ENCODE data around the gene CRISPLD2.

CRISPLD2 gene

DNA sequence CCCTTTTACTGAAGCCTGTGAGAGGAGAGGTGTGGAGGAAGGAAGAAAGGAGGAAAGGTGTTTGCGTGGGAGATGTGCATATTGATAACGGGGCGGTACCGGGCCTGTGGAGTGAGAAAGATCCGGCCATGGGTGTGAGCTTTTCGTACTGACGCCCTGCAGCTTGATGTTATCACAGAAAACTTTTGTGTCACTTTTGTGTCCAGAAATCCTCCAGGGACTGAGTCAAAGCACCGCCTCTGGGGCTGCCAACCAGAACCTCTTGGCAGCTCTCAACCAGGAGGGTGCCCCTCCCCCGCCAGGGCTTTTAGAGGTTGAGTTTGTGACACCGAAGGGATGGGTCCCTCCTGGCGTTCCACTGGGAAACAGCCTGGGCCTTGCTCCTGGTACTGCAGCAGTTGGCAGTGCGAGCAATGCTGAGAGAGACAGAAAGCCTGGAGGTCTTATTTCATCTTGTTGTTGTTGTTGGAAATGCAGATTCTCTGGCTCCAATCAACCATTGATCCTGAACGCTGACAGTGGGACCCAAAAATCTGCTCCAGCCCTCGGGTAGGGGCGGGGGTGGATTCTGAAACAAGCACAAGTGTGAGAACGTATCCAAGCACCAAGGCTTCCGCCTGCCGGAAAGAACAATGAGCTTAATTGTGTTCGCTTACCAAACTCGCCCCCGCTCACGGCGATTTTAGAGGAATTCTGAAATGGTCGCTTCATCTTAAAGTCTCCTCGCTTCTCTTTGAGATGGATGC, 65.0 kb downstream of the CRISPLD2 start:
- no peak for DNase-seq (ENCODE audit: low spot score)

DNA sequence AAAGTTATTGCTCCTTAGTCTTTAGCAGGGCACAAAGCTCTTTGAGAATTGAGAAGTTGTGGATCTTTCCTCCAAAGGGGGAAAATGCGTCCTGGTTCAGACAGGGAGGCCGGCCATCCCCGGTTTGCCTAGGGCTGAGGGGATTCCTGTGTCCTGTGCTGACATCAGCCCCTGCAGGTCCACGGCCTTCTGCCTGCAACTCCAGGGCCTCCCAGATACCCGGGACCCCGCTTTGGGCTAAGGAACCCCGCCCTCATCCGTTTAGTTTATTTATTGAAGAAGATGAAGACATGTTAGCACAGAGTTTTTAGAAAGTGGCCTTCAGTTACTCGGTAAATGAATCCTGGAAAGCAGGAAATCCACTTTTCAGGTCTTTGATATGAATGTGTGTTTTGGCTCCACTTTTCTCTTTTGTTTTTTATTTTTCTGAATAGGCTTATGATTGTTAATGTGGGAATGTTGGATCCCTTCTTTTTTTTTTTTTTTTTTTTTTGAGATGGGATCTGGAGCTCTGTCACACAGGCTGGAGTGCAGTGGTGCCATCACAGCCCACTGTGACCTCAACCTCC, 65.6 kb downstream of the CRISPLD2 start:
- DNase-seq (ENCODE audit: low spot score) = no peak

DNA sequence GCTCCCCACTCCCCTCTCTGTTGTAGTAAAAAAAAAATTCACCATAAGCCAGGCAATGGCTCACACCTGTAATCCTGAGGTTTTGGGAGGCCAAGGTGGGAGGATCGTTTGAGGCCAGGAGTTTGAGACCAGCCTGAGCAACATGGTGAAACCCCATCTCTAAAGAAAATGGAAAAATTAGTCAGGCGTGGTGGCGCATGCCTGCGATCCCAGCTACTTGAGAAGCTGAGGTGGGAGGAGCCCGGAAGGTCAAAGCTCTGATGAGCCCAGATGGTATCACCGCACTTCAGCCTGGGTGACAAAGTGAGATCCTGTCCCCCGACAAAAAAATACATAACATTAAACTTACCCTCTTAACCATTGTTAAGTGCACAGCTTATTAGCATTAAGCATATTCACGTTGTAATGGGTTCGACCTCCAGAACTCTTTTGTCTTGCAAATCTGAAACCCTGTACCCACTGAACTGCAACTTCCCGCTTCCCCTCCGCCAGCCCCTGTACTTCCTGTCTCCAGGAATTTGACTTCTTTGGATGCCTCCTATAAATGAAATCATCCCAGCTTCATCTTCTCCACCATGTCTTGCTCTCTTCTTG, 66.8 kb downstream of the CRISPLD2 start:
- DNase-seq (ENCODE audit: low spot score) = no peak

DNA sequence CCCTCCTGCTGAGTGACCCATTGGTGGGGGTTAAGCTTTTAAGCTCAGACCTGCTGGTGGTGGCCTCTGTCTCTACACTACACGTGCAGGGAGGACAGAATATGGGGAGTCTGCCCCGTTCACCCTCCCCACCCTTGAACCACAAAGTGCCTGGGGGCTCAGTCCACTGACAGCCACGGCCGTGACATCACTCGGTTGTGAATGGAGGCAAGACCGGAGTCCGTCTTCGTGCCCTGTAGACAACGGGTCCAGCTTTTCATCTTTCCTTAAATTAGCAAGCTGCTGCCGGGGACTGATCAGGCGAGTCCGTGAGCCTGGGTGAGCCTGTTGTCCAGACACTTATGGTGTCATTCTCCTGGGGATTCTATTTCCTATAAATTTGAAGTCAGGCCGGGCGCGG, 67.4 kb downstream of the CRISPLD2 start:
- DNase-seq (ENCODE audit: low spot score) = no peak

DNA sequence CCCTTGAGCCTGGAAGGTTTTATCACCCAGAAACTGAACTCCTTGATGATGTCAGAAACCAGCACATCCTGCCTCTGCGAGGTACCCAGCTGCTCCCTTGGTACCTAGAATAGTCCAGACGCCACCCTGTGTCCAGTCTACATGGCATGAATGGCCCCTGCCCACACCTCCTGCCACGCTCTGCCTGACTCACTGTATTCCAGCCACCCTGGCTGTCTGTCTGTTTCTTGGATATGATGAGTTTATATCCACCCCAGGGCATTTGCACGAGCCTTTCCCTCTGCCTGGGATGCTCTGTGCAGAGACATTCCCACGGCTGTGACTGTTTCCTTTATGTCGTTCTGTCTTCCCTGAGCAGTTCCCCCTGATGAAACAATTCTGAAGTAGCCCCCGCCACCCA, 68.7 kb downstream of the CRISPLD2 start:
- no peak for DNase-seq (ENCODE audit: low spot score)

DNA sequence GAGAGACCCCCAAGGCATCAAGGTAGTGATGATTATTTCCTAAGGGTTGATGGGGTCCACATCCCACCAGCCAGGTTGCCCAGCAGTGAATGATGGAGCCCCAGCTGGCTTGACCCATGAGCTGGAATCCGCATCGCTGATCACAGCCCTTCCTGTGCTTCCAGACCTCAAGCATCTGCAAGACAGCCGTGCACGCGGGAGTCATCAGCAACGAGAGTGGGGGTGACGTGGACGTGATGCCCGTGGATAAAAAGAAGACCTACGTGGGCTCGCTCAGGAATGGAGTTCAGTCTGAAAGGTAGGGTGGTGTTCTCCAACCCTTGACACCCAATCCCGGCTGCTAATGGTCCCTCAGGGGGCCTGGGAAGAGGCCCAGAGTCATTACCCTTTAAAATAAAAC, 69.3 kb downstream of the CRISPLD2 start:
- no peak for DNase-seq (ENCODE audit: low spot score)

DNA sequence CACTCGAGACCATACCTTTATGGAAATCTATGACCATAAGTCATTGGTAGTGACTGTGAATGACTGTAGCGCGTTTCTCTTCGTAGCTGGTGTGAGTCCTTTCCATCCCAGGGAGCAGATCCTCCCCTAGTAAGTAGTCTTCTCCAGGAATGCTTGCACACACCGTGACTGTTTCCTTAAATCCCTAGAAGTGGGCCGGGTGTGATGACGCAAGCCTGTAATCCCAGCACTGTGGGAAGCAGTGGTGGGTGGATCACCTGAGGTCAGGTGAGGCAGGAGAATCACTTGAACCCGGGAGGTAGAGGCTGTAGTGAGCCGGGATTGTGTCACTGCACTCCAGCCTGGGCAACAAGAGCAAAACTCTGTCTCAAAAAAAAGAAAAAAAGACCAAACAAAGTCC, 70.6 kb downstream of the CRISPLD2 start:
- DNase-seq (ENCODE audit: low spot score) = no peak

DNA sequence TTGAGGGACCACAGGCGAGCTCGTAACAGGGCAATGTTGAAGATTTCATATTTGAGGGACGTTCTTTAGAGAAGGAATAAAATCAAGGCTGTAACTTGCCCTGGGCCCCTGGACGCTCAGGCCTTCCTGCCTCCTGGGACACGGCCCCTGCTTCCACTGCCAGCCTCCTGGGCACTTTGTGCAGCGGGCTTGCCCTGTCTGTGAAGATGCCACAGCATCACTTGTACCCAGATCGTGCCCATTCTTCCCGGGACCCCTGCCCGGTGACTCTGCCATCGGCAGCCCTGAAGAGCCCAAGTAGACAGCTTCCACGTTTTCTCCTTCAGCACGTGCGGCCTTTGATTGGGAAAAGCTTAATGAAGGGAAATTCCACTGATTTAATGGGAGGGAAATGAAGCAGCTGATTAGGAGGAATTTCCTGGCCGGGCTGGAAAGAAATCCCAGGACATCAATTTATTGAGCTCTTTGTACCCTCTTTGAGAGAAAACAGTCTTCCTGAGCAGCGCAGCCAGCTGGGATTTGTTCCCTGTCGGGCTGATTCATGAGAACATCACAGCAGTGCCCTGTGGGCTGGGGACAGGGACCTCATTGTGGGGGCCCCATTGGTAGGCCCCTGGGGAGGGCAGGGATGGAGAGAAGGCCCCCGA, 71.5 kb downstream of the CRISPLD2 start:
- DNase-seq (ENCODE audit: low spot score) = no peak

DNA sequence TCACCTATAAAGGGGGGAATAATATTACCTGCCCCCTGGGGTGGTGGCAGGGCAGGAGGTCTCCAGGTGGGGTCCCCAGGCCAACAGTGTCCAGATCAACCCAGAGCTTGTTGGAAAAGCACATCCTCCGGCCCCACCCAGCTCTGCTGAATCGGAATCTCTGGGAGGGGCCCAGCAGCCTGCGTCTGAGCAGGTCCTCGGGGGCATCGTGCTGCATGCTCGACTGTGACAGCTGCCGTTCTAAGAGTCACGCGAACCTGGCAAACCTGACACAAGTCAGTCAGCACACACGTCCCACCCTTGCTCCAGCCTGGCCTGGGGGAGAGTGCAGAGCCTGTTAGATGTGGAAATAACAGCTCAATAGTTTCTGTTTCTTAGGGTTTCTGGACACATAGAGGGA, 72.3 kb downstream of the CRISPLD2 start:
- no peak for DNase-seq (ENCODE audit: low spot score)

DNA sequence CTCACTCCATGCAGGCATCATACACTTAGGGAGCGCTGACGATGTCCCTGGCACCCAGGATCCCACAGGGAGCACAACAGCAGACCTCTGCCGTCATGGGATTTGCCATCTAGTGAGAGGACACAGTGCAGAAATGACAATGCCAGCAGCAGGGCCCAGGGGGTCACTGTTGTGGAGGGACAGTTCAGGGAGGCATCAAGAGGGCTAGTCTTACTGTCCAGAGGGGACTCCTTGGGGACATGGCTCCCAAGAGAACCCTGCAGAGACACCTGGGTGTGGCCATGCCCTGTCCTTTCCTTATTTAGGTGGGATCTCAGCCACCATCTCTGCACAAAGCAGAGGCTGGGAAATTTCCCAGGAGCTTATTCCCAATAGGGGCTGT, 73.7 kb downstream of the CRISPLD2 start:
- no peak for DNase-seq (ENCODE audit: low spot score)

DNA sequence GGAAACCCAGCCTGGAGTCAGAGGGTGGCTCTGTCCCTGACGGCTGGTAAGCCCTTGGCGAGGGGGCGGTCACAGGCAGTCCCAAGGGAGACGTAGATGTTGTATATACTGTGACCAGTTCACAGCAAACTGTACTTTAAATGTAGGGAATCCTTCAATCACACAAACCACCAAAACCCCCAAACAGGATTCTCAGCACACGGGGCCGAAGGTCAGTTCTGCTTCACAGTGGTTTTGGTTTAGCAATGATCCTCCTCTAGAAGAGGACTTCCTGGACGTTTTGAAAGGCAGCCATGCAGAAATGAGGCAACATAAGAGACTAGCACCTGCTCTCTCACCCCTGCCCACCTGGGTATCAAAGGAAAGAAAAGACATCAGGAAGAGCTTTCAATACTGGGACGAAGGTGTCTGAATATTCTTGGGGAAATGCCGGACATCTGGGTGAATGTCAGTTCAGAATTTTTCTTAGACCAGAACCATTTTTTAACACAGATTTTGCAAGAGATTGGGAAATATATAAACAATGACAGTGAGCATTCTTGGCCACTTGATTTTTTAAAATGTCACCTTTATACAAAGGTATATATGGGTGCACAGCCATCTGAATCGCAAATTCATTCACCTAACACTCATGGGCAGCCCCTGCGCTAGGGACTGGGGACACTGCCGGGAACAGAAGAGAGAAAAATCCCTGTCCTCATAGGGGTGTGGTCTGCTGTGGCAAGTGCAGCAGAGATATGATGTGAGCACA, 74.2 kb downstream of the CRISPLD2 start:
- DNase-seq (ENCODE audit: low spot score) = no peak

DNA sequence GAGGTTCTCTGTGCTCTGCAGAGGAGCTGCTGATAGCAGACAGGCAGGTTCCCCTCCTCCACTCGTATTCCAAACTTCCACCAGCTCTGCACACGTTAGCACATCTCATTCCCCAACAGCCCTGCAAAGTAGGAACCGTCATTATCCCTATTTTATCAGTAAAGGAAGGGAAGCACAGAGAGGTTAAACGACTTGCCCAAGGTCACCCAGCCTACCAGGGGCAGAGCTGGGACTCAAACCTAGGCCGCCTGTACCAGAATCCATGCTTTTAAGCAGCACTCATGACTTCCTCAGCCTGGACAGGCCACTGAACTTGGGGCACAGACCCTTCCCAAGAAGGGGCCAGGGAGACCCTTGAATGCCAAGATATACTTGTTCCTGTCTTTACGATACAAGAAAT, 75.2 kb downstream of the CRISPLD2 start:
- no peak for DNase-seq (ENCODE audit: low spot score)

DNA sequence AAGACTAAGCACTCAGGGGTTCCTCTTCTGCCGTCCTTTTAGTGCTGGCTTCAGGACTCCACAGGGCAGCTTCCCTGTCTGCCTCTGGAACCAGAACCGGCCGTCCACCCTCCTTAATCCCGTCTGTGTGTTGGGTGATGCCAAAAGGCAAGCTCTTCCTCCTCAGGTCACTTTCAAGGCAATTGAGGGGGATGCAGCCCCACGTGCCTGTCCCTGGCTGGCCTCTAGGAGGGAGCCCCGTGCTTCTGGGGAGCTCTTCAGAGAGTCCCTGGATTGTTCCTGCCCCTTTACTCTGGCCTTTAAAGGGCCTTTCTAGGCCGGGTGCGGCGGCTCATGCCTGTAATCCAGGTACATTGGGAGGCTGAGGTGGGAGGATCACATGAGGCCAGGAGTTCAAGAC, 77.1 kb downstream of the CRISPLD2 start:
- no peak for DNase-seq (ENCODE audit: low spot score)

DNA sequence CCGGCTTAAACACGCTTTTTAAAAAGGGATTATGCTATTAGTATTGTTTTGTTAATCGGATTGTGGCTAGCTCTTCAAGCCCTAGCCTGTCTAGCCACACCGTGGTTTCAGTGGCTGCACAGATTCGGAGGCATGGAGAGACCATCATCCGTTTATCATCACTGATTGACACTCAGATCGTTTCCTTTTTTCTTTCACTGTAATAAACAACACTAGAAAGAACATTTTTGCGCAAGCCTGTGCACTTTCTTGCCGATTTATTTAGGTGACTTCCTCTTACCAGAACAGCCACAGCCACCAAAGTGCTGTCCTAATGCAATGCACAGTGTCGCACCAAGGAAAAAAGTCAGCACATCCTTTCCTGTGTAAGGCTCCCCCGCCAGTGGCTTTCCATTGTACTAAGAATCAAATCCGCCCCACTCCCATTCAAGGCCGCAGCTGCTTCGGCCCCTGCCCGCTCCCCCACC, 78.2 kb downstream of the CRISPLD2 start:
- no peak for DNase-seq (ENCODE audit: low spot score)

DNA sequence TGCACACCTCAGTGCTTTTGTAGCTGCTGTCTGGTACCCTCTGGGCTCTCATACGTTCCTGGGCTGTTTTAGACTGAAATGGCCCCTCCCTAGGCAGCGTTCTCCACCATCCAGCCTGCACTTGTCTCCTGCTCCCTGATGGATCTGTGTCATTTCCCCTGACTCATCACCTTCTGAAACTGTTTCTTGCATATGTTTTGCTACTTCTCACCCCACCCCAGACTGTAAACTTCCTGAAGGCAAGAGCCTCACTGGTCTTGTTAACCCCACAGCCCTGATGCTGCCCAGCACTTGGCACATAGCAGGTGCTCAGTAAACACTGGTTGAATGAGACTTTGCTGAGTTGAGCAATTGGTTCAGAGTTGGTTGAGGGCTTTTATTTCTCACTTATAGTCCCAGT, 78.7 kb downstream of the CRISPLD2 start:
- DNase-seq (ENCODE audit: low spot score) = no peak

DNA sequence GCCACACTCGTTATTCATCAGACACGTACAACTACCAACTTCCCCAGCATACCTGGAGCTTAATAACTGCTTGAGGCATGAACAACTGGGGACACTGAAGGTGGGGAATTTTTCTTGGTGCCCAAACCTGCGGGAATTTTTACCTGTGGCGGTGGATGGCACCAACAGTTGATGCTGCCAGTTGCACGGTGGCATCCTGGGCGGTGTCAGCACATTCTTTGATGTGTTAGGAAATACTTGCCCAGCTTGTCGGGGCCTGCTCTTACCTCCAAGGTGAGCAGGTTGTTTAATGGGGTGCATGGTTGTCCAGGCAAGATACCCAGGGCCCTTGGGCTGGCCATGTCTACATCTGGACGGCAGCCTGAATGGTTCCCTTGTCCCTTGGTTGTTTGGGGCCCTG, 79.6 kb downstream of the CRISPLD2 start:
- no peak for DNase-seq (ENCODE audit: low spot score)

DNA sequence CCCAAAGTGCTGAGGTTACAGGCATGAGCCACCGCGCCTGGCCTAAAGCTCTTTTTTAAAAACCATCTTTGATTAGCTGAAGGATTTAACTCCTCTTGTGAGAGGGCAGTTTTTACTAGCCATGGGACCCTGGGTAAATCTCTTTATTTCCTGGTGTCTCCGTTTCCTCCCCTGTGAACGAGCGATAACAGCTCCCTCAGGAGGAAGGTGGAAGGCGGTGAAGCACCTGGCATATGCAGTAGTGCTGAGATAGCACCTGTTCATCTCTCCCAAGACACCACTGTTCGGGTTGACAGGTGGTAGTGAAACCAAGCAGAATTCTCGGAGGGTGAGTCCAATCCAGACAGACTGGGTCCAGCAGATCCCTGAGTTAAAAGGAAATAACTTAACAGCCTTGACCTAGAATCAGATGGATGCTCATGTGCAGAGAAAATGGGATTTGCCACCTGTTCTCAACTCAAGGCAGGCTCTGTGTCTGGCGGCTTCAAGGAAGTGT, 86.2 kb downstream of the CRISPLD2 start:
- DNase-seq (ENCODE audit: low spot score) = no peak

DNA sequence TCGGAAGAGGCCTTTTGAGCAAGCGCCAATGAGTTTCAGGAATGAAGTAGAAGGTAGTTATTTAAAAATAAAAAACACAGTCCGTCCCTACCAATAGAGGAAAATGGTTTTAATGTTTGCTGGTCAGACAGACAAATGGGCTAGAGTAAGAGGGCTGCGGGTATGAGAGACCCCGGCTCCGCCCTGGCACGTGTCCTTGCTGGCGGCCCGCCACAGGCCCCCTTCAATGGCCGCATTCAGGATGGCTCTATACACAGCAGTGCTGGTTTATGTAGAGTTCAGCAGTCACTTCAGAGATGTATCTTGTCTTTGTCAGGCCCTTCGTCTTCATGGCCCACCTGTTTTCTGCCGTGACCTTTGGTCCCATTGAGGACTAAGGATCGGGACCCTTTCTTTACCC, 87.3 kb downstream of the CRISPLD2 start:
- no peak for DNase-seq (ENCODE audit: low spot score)

DNA sequence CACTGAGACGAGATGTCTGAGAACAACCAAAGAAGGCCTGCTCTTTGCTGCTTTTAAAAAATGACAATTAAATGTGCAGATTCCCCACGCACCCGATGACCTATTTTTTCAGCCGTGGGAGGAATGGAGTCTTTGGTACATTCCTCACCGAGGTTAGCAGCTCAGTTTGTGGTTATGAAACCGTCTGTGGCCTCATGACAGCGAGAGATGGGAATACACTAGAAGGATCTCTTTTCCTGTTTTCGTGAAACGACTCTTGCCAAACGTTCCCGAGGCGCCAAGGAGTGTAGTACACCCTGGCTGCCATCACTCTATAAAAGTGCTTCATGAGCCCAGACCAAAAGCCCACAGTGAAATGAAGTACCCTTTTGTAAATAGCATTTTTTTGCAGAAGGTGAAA, 87.8 kb downstream of the CRISPLD2 start:
- peak; percentile 73 for DNase-seq (ENCODE audit: low spot score)

DNA sequence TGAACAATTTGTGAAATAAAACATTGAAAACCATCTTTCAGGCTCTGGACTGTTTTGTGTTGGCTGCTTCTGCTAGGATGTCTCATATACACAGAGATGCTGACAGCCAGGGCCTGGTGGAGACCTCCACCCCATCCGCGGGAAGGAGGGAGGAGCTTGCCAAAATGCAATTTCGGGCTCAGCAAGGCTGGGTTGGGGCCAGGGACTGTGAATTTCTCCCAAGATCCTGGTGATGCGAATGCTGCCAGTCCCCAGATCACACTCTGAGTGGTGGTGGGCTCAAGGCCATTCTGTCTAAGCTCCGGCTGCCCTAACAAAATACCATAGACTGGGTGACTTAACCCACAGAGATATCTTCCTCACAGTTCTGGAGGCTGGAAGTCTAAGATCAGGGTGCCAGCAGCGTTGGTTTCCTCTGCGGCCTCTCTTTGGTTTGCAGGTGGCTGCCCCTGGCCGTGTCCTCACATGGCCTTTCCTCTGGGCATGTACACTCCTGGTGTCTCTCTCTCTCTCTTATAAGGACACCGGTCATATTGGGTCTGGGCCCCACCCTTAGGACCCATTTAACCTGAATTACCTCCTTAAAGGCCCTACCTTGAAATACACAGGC, 89.8 kb downstream of the CRISPLD2 start:
- DNase-seq (ENCODE audit: low spot score) = no peak

DNA sequence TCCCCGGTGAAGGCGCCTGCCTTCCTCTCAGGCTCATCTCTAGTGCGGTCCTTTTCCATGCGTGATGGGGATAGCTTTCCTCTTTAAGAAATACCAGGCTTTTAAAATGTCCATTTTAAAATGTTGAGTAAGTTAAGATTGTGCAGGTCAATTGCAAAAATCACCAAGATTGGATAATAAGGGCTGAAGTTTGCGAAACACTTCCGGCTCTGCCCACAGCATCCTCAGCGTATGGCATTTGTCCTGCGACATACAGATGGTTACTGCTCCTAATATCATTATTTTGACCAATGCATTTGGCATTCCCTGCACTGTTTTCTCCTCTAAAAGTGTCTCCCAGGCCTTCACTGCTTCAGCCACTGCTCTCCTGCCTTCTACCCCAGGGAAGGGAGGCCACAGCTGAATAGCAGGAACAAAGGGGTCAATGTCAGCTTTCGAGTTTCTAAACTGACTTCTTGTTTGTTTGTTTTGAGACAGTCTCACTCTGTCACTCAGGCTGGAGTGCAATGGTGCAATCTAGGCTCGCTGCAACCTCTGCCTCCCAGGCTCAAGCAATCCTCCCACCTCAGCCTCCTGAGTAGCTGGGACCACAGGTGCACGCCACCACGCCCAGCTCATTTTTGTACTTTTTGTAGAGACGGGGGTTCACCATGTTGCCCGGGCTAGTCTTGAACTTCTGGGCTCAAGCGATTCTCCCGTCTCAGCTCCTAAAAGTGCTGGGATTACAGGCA, 91.9 kb downstream of the CRISPLD2 start:
- no peak for DNase-seq (ENCODE audit: low spot score)
